Esophagus muscularis mucosa (tissue), 4 donors: ENCODE measurements around the gene RHBDD3.

Experiments
- EP300 ChIP-seq: sonication (generic); formaldehyde crosslinking; IDR thresholded peaks from one replicate; pipeline ENCODE4 v1.6.1; 2017; ENCODE audit warnings: antibody characterized with exemption
- POLR2A ChIP-seq: fragments of 450-650 bp; IDR thresholded peaks from one replicate; pipeline ENCODE4 v1.6.1; 2017; ENCODE audit warnings: antibody characterized with exemption, moderate library complexity, mild to moderate bottlenecking, low read depth
- POLR2AphosphoS5 ChIP-seq, 2 donors: sonication (generic); formaldehyde crosslinking; IDR thresholded peaks; one replicate each; pipeline ENCODE4 v1.6.1; 2017; ENCODE audit warnings: antibody characterized with exemption in 2 of 2
- TF ChIP-seq, protein P1 (sequence below), 3 experiments: fragments of 200-600 bp in 2 of 3; fragments of 450-650 bp in 1 of 3; sonication (generic) in 2 of 3; IDR thresholded peaks; one replicate each; pipeline ENCODE4 v1.5.1; 2017 to 2019; ENCODE audit warnings: antibody characterized with exemption in 3 of 3, mild to moderate bottlenecking in 2 of 3, moderate library complexity in 1 of 3

GRCh38 chr22:29231971-29232959, 35.5 kb downstream of the RHBDD3 start:
- TF ChIP-seq EP300 = no peak
- TF ChIP-seq, protein P1, sequence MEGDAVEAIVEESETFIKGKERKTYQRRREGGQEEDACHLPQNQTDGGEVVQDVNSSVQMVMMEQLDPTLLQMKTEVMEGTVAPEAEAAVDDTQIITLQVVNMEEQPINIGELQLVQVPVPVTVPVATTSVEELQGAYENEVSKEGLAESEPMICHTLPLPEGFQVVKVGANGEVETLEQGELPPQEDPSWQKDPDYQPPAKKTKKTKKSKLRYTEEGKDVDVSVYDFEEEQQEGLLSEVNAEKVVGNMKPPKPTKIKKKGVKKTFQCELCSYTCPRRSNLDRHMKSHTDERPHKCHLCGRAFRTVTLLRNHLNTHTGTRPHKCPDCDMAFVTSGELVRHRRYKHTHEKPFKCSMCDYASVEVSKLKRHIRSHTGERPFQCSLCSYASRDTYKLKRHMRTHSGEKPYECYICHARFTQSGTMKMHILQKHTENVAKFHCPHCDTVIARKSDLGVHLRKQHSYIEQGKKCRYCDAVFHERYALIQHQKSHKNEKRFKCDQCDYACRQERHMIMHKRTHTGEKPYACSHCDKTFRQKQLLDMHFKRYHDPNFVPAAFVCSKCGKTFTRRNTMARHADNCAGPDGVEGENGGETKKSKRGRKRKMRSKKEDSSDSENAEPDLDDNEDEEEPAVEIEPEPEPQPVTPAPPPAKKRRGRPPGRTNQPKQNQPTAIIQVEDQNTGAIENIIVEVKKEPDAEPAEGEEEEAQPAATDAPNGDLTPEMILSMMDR (IDR thresholded peaks at IDR 0.05) = no peak
- TF ChIP-seq POLR2AphosphoS5 (IDR thresholded peaks at IDR 0.05) = no peak
- TF ChIP-seq POLR2A = no peak
